ENCODE data around the gene FSD2.

- no peak for TF ChIP-seq CTCF (IDR thresholded peaks at IDR 0.05; ENCODE audit: low read length)
- no peak for TF ChIP-seq EZH2 (IDR thresholded peaks at IDR 0.05; ENCODE audit: borderline replicate concordance, low read length)
These were observed 15.5 kb downstream of the FSD2 start for GRCh38 chr15:82790321-82790720.
